Coronary artery (tissue), 2 donors: Measurements from ENCODE around the gene EML6.

Source experiments
- DNase-seq: peaks from one replicate; pipeline ENCODE4 v3.0.0-alpha.2; 2017; ENCODE audit warnings: low spot score
- H3K27ac ChIP-seq, 2 donors: fragments of 200-600 bp; sonication (generic); one replicate each; pipeline ENCODE4 v1.5.1; 2016 to 2019
- H3K4me3 ChIP-seq: fragments of 200-600 bp; sonication (generic); 2 replicates; pipeline ENCODE4 v1.5.1; 2016; ENCODE audit warnings: mild to moderate bottlenecking, moderate library complexity
- TF ChIP-seq, protein P1 (sequence below): fragments of 200-600 bp; sonication (generic); IDR thresholded peaks from one replicate; pipeline ENCODE4 v1.5.1; 2019; ENCODE audit warnings: antibody characterized with exemption

The EML6 gene

DNA sequence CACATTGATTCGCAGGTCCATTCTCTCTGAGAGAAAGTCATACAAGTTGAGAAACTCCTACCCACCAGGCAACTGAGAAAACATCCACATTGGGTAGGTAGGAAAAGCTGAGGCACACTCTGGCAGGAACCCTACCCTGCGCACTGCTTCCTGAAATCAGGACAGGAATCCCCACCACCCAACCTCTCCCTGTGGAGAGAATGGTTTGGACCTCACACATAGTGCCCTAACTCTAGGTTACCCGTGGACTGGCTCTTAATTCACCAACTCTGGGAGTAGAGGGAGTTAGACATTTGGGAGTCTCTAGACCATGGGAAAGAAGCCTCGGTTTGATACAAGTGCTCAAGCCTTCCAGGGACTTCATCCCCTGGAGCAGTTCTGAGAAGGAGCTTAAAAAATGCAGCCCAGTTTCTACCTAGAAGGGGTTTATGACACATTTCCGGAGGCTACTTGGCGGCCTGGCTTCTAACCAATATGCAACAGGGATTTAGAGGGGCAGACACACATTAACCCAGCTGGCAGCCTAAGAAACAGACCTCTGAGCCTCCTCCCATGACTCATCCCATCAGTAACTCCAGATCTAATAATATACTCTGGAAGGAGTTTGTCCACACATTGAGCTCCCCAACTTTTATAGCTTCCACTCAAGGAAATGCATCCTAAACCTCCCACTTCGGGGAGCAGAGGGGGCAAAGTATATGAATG is 136.7 kb downstream of the EML6 start:
- no peak overlapping the region for H3K4me3 ChIP-seq
- H3K27ac ChIP-seq, result no peak overlapping the region
- TF ChIP-seq, protein P1, sequence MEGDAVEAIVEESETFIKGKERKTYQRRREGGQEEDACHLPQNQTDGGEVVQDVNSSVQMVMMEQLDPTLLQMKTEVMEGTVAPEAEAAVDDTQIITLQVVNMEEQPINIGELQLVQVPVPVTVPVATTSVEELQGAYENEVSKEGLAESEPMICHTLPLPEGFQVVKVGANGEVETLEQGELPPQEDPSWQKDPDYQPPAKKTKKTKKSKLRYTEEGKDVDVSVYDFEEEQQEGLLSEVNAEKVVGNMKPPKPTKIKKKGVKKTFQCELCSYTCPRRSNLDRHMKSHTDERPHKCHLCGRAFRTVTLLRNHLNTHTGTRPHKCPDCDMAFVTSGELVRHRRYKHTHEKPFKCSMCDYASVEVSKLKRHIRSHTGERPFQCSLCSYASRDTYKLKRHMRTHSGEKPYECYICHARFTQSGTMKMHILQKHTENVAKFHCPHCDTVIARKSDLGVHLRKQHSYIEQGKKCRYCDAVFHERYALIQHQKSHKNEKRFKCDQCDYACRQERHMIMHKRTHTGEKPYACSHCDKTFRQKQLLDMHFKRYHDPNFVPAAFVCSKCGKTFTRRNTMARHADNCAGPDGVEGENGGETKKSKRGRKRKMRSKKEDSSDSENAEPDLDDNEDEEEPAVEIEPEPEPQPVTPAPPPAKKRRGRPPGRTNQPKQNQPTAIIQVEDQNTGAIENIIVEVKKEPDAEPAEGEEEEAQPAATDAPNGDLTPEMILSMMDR, result no peak
- no peak for DNase-seq

DNA sequence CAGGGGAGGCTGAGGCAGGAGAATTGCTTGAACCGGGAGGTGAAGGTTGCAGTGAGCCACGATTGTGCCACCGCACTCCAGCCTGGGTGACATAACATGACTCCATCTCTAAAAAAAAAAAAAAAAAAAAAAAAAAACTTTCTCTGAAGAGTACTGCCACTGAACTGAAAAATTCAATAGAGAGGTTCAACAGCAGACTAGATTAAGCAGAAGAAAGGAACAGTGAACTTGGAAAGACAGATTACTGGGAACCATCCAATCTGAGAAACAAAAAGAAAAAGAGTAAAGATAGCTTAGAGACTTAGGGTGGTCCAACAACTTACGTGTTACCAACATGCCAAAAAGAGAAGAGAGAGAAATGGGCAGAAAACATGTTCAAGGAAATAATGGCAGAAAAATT is 138.8 kb downstream of the EML6 start:
- no peak for DNase-seq
- Histone ChIP-seq H3K4me3 (no peak overlapping the region), H3K27ac (no peak overlapping the region)
- TF ChIP-seq, protein P1, result no peak

DNA sequence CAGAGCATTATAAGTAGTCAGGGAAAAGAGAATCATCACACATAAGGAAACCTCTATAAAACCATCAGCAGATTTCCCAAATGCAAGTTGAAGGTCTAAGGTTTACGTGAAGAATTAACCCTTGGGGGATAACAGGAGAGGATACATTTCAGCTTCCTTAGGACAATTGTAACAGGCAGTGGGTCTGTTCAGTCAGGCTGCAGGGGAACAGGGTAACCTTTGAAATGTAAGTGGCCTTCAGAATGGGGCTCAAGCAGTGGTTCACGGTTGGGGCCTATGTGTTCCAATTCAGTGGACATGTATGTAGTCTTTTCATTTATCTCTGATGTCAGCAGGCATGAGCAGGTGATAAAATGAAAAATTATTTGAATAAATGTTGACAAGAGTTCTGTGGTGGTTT is 139.3 kb downstream of the EML6 start:
- DNase-seq, result no peak
- TF ChIP-seq, protein P1, result no peak
- Histone ChIP-seq H3K4me3 (no peak overlapping the region), H3K27ac (no peak overlapping the region)

DNA sequence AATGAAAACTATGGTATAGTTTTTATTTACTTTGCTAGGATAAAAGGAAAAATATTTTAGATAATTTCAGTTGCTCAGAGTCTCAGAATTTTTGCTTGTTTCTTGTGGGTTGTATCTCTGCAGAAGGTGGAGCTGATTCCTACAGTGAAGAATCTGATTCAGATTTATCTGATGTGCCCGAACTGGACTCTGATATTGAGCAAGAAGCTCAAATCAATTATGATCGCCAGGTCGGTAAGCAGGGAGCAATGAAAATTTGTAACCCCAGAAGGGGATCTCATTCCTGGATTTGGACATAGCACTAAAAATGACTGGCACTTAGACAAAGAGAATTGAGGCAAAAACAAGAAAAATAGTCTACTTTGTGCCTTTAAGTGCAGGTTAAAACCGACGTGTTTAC is 140.2 kb downstream of the EML6 start:
- Histone ChIP-seq H3K27ac (no peak overlapping the region), H3K4me3 (no peak overlapping the region)
- DNase-seq, result no peak
- TF ChIP-seq, protein P1, result no peak

DNA sequence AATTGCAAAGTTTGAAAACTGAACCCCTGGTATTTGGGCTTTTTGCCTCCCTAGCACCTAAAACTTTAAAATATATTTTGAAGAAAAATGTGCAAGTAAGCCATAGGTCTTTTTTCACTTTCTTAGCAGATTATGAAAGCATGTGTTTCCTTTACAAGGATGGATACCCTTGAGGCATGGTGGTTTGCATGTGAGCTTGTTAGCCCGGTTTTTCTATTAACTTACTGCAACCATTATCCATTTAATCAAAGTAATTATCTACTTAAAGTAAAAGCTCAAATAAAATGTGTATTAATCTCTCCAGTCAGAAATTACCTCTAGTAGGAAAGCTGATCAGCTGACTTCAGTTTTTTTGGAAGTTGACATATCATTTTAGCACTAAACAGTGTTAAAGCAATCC is 140.6 kb downstream of the EML6 start:
- no peak overlapping the region for H3K27ac ChIP-seq
- no peak for DNase-seq
- H3K4me3 ChIP-seq, result no peak overlapping the region
- TF ChIP-seq, protein P1, result no peak

DNA sequence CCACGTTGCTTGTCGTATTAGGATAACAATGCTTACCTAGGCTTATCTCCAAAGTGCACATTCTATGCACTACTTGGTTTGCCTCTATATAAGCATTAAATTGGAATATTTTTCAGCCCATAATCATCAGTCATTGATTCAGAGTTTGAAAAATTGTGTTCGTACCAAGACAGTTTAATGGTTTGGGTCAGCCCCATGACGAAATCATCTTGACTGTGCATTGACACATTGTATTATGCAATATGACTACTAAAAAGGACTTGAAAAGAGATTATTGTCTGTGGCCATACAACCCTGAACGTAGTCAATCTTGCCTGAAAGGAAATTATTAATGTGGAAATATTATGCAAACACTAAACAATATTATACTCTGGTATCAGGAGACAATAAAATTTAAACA is 141.3 kb downstream of the EML6 start:
- TF ChIP-seq, protein P1, result no peak
- no peak overlapping the region for H3K4me3 ChIP-seq
- H3K27ac ChIP-seq, result no peak overlapping the region
- DNase-seq, result no peak

DNA sequence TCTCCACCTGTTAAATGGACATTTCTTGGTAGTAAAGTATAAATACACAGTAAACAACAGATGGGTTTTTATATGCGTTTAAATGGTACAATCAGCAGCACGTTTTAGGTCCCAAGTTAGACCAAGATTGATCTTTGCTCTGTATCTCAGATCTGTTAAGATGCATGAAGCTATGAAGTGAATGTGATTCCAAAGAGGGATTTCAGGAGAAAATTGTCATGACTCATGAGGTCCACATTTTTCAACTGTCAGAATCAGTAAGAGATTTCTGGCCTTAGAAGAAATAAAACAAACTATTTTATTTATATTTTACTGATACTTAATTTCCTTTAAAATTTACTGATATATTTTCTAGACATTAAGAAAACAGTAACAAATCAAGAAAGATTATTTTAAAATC is 142.7 kb downstream of the EML6 start:
- no peak for DNase-seq
- no peak overlapping the region for H3K27ac ChIP-seq
- TF ChIP-seq, protein P1, result no peak
- H3K4me3 ChIP-seq, result no peak overlapping the region
